GM18870 (cell line): Measurements from ENCODE around the gene SNAP25.

Experiments used
- ATAC-seq: cut with Tn5 transposase; IDR thresholded peaks from one replicate; pipeline ENCODE4 v1.9.1; 2021; ENCODE audit warnings: moderate library complexity; ENCODE audit not compliant: unreplicated experiment

The SNAP25 gene

DNA sequence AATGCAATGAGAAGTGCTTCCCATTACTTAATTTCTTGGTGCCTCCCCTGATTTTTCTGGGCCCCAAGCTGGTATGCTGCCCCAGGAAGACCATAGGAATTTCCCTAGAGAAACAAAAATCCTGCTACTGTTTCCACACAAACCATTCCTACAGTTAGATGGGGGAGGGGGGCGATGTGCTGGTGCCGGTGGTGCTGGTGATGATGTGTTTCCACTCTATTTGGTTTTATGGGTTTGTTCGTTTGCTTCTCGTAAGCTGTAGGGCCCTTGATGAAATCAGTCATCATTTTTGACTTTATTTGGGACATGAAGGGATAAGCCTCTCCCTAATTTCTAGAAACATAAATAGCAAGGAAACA lies 110.2 kb downstream of the SNAP25 start:
- no peak for ATAC-seq

DNA sequence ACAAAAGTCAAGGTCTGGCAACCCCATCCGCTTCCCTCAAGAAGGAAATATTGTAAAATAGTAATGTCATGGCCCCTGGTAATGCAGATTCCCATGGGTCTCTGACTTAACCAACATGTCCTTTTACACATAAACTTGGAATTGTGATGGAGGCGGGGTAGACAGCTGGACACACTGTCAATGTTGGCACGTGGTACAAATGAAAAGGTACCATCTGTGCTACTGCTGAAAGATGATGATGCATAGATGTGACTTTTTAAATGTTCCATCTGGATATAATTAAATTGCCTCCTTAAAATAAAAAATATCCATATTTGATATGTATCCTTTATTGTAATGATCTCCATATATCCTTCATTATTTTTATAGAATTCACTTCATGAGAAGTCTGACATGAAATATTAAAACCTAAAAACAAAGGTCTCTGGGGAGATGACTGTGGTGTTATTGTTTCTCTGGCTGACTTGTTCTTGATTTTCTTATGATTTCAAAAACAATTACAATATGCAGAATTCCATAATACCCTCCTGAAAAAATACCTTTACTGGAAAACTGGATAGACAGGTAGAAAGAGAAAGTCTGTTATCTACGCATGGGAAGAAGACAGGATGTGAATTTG lies 110.9 kb downstream of the SNAP25 start:
- no peak for ATAC-seq

DNA sequence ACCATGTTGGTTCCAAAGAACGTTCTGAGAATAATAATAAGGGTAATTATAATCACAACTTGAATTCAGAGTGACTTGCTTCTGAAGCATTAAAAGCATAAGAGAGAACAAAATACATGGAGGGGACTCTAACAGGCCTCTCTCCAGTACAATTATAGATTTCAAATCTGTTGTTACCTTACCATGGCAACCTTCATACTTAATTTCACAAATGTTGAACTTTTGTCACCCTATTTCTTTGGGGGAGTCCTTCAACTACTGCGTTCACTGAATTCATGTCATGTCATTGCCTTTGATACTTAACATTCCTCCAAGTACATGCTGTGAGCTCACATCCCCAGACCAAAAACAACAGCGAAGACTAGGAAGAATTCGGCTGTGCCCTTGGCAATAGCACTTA lies 111.4 kb downstream of the SNAP25 start:
- ATAC-seq = no peak

DNA sequence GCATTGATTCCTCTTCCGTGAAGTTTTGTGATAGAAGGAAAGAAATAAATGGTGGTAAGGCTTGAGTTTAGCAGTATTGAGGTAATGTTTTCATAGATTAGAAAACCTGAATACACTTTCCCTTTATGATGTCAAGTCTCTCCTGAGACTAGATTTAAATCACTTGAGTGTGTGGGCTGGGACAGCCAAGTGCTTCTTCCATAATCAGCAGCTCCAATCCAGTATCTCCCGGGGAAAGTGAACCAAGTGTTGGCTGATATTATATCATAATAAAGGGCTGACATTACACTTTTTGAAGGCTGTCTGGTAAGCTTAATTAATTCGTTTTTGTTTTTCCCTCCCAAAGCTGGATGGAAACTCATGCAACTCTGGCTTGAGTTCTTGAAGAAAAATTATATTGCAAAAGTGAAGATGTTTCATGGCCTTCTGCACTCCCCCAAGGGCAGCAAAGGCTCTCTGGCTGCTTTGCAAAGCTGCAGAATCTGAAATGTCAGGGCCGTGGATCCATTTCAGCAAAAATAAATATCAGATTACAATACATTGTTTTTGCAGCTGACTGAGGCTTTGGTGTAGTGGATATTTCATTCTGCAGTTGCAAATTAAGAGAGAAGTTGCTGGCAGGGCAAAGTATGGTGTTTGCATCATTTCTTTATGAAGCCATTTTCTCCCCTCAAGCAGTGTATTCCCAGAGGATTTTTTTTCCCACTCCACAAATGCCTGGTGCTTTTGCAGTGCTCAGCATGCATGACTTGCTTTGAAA lies 114.2 kb downstream of the SNAP25 start:
- ATAC-seq = no peak

DNA sequence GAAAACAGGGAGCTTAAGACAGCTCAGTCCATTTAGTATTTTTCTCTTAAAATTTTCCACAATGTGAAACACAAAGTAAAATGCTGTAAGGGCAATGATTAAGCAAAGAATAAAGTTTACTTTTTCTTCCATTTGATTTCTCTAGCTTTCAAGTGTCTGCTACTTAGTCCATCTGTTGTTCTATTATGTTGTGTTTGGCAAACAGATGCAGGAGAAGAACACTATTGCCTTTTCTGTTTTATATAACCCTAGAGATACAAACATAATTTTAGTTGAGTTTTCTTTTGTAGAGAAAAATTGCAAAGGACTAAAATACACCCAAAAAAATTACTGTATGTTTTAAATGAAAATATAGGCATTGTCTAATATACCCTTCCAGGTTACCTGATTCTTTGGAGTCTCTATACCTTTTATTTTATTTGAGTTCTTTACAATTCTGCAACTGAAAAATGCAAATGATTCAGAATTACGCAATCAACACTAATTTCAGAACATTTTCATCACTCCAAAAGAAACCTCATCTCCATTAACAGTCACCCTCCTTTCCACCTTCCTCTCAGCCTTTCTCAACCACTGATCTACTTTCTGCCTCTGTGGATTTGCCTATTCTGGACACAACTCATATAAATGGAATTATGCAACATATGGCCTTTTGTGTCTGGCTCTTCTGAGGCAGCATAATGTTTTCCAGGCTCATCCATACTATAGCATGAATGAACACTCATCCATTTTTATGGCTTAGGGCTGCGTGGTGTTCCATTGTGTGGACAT lies 118.5 kb downstream of the SNAP25 start:
- no peak for ATAC-seq

DNA sequence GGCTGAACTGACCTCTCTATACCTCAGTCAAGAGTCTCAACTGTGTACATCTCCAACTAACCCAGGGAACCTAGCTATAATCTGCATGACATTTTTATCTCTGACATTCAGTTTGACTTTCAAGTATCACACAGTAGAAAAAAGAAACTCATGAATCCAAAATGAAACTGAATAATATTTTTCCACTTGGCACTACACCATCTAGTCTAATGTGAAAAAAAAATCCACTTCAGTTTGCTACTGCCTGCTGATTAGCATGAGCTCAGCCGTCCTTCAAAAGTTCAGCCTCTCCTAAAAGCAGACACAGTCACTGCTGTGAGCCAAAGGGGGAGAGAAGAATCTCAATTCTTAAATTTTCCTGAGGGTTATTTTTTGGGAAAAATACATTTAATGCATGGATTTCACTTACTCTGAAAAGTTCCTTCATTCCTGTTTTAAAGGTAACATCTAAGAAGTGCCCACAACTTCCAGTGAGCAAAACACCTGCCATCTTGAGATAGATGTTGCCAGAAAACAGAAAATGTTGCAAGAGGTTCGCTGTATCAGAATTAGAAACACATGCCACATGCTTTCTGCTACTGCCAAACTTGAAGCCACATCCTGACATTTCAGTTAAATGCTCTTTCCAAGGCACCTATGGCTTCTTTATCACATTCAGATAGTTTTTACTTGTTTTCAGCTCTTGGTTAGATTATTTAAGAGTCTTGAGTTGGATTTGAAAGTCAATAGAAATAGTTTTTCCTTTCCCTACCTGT lies 120.0 kb downstream of the SNAP25 start:
- ATAC-seq = no peak

DNA sequence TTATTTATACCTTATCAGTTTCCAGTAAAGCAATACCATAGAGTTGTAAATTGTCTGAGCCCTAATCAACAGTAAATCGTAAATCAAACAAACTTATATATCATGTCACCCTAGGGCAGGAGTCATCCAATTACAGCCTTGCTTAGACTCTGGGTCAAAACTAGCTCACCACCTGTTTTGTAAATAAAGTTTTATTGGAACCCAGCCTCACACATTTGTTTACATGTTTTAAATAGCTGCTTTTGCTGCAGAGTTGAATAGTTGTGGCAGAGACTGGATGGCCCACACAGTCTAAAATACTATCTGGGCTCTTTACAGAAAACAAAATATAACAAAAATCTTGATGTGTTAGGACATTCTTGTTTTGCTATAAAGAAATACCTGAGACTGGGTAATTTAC lies 121.0 kb downstream of the SNAP25 start:
- ATAC-seq = no peak

DNA sequence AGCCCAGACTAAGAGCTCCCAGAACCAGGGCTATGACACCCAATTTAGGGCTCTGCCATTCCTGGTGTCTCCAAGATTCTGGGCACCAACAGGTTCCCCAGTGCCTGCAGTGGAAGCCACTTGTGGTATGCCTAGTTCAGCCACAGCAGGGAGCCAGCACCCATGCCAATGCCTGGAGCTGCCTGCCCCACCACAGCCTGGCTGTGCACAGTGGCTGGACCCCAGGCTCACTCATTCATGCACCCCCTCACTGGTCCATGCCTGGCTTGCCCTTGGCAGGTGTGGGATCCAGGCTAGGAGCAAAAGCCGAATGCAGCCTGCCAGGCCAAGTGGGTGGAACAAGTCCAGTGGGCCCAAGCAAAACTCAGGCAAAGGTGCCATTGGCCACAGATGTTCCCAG lies 123.5 kb downstream of the SNAP25 start:
- no peak for ATAC-seq

DNA sequence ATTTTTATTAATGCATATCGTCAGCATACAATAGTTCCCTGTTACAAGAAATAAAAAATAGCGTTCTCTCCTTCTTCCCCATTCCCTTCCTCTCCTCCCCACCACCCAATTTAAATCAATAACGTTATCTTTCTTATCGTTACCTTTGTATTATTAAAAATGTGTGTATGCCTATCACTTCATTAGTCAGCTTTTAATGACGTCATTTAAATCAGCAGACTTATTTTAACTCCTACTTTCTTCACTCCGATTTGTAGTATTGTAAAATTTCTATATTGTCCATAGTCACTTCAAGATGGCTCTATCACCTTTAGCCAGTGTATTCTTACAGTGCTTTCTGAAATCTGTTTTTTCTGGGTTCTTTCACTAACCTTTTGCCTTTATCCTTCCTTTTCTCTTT lies 126.3 kb downstream of the SNAP25 start:
- ATAC-seq = no peak

DNA sequence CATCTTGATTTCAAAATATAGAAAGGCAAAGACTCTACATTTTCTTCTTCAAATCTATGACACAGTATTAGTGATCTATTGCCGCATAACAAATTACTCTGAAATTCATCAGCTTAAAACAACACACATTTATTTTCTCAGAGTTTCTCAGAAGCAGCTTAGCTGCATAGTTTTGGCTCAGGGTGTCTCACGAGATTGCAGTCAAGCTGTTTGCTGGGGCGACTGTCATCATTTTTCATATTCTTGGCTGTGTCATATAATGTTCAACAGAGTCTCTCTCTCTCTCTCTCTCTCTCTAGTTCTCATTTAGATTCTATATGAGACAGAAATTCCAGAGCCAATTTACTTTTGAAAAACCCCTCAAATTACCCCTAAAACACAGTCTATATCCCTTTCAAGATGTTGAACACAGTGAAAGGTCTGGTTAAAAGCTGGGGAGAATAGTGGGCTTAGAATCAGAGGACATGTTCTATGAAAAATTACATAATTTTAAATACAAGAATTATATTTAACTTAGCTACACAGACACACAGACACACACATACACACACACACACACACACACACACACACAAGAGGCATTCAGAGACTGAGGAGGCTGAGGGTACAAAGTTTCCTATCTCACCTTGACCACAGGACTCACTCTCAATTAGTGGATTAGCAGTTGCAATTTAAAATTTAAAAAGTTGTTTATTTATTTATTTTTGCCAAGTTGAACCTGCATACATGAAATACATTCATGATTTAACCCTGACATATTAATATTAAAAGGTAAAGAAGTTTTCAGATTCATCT lies 128.7 kb downstream of the SNAP25 start:
- no peak for ATAC-seq

DNA sequence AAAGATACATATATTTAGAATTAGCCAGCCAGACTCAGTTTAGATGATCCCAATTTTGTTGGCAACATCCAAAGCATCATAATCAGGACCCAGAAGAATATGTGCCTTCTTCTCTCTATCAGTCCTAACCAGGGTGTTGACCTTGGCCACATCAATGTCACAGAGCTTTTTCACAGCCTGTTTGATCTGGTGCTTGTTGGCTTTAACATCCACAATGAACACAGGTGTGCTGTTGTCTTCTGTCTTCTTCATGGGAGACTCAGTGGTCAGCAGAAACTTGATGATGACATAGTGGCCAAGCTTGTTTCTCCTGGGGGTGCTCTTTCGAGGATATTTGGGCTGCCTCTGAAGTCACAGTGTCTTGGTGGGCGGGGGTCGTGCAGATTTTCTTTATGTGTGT lies 130.5 kb downstream of the SNAP25 start:
- ATAC-seq = no peak

DNA sequence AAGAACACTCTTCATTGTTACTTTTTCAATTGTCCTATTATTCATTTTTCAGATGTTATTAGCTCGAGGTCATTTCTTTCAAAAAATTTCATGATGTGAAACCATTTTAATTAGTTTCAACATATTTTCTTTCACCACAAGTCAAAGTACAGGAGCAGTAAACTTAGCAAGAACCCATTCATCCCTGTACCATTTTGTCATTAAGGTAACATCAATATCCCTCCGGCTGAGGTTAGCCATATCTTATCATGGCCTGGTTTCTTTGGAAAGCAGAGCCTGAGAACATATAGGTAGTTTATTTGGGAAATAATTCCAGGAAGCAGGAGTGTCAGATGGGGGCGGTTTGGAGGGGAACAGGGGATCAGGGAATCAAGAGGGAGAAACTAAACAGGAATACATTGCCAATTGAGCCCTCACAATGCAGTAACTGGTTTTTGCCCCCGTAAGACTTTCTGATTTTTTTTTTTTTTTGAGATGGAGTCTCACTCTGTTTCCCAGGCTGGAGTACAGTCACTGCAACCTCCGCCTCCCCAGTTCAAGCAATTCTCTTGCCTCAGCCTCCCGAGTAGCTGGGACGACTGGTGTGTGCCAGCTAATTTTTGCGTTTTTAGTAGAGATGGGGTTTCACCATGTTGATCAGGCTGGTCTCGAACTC lies 131.7 kb downstream of the SNAP25 start:
- no peak for ATAC-seq

DNA sequence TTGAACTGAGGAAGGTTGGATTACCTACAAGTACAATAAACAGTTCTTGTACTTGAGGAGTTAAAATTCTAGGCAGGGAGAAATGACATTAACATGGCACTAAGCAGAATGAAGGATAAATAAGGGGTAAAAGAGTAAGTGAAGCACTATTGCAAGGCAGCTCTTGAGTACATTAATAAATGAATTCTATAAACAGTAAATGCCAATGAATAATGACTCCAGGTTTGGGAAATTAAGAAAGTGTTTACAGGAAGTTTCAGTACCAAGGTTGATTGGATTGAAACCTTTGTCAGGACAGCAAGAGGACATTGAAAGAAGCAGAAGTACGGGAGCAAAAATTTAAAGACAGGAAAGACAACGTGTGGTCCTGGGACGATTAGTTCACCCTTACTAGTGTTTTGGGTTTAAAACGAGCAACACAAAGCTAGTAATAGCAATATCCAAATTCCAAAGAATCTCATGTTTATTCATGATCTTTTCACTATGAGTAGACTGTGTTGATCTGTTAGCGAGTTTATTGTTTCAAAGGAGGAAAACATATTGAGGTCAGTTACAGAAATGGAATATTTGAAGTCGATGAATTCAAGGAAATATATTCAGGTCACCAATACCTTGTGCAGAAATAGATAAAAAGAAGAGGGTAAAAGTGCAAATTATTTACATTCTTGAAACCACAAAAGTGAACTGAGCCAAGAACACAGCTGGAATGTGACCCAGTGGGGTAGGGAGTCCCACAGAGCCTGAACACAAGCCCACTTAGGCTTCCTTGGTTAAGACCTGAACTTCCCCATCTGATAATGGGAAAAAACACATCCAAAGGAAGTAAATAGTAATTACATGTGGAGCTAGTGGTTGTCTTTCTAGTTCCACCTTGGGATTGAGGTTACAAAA lies 134.5 kb downstream of the SNAP25 start:
- ATAC-seq = no peak

DNA sequence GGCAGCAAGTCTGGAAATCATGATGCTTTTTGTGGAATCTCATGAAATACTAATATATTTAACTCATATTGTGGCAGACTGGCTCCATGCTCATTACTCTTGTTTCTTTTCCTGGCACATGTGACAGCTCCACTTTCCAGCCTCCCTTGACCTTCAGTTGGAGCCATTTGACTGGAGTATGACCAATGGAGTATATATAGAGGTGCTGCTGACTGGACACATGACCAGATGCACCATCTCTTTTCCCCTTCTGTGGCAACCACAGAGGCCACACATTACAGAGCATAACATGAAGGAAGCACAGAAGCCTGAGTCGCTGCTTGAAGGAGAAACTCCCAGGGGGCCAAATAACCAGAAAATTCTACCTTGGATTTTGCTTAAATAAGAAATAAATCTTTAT lies 138.0 kb downstream of the SNAP25 start:
- ATAC-seq = no peak
